HG03108 (cell line): Measurements from ENCODE around the gene STK32B.
"Not testable (repeated sequence)": the region's sequence is repeated elsewhere in the genome, so short reads cannot be mapped to it uniquely, and the experiment has no call there.

Source experiments
- ATAC-seq: cut with Tn5 transposase; IDR thresholded peaks from one replicate; pipeline ENCODE4 v1.9.1; 2021; ENCODE audit warnings: moderate library complexity; ENCODE audit not compliant: unreplicated experiment

STK32B gene

DNA sequence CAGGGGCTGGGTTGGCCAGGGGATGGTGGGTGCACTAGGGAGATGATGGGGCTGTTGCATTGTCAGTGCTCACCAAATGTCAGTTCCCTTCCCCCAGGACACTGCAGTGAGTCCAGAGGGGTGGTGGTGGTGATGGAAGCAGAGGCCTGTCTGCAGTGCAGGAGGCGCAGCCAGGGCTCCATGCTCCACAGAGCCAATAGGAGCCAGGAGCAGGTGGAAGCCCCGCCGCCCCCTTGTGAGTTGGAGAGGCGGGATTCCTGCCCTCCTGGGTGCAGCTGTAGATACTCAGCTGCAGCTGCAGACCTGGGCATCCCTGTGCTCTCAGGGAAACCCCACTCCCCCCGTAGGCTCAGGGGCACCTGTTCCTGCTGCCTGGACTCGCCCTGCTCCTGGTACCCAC is 372.4 kb downstream of the STK32B start:
- ATAC-seq, result no peak

DNA sequence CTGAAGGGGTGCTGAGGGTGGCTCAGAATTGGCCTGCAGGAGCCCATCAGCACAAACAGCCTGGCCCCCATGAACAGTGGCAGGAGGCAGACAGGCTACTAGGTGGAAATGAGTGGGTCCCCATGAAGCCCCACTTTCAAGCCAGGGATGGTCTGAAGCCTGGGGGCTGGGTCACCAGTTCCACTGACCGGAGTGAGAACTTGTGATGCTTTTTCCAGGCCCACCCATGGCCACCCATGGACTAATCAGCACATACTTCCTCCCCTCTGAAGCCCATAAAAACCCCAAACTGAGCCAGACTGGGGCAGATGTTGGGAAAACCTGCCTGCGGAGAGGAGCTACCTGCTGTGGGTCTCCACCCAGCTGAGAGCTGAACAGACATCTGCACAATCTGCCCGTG is 372.9 kb downstream of the STK32B start:
- ATAC-seq, result no peak

DNA sequence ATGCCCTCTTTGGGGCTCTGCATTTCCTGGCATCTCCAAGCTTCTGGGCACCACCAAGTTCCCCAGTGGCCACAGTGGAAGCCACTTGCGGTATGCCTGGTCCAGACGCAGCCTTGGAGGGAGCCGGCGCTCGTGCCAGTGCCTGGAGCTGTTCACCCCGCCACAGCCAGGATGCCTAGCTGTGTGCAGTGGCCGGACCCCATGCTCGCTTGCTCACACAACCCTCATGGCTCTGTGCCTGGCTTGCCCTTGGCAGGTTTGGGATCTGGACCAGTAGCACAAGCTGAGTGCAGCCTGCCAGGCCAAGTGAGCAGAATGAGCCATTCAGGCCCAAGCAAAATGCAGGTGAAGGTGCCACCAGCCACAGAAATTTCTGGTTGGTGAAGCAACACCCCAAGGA is 373.6 kb downstream of the STK32B start:
- no peak for ATAC-seq

DNA sequence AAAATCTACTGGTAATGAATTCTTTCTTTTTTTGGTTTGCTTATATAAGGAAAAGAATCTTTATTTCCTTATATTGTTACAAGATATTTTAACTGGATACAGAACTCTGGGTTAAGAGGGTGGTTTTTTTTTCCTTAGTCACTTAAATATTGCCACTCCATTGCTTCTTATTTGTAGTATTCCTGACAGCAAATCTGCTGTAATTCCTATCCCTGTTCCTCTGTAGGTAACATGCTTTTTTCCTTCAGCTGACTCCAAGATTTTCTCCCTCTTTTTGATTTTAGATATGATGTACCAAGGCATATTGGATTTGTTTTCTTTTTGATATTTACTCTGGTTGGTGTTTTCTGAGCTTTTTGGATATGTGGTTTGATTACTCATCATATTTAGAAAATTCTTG is 378.5 kb downstream of the STK32B start:
- ATAC-seq, result no peak

DNA sequence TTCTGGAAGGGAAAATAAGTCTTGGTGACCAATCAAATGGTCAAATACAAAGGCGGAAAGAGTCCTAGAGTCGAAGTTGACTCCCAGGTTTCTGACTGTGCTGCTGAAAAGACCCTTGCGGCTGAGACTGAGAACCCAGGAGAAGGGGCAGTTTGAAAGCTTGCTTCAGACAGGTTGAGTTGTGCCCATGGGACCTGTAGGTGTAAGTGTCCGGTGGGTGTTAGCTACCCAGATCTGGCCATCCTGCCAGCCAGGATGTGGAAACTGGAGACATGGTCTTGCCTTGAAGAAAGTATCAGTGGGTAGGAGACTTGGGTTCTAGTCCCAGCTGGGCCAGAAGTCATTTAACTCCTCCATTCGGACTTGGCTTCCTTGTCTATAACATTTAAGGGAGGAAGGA is 381.9 kb downstream of the STK32B start:
- ATAC-seq, result no peak

DNA sequence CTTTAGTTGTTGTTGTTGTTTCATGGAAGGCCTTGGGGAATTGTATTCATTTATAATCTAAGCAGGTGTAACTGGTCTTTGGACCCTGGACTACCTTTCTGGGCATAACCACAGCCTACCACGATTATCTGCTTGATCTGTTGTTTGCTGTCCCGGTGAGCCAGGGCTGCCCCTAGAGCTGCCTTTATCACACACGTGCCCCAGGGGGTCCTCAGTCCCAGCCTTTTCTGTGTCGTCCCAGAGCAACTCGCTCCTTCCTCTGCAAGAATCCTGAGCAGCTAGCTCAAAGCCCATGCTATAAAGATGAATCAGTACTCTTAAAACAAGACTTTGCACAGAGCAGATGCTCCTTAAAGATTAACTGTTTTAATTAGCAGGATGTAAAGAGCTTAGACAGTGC is 383.9 kb downstream of the STK32B start:
- ATAC-seq, result no peak

- no peak for ATAC-seq
Observed at GRCh38 chr4:5435823-5436222, 384.5 kb downstream of the STK32B start.

- ATAC-seq, result not testable (repeated sequence)
Observed at GRCh38 chr4:5443976-5444802, 392.9 kb downstream of the STK32B start.

GRCh38 chr4:5444918-5445517 is 393.7 kb downstream of the STK32B start:
- ATAC-seq, result no peak

- ATAC-seq, result no peak
Observed at GRCh38 chr4:5446595-5447226, 395.4 kb downstream of the STK32B start.

DNA sequence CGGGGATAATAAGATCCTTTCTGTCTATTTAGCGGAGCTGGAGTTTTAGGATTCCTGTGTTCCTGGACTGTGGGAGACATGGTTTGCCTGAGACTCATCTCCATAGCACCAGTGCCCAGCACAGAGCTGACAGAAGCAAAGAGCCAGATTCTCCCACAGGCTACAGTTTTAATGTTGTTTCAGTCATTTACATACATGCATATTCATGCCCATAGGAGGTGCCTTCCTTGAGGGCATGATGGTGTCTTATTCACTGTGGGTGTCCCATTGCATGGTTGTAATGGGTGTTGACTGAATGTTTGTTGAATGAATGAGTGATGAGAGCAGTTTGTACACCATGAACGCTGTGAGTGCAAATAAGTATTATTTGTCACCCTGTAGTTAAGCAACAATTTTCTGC is 396.5 kb downstream of the STK32B start:
- ATAC-seq, result no peak

- no peak for ATAC-seq
Observed at GRCh38 chr4:5448221-5448620, 396.9 kb downstream of the STK32B start.

DNA sequence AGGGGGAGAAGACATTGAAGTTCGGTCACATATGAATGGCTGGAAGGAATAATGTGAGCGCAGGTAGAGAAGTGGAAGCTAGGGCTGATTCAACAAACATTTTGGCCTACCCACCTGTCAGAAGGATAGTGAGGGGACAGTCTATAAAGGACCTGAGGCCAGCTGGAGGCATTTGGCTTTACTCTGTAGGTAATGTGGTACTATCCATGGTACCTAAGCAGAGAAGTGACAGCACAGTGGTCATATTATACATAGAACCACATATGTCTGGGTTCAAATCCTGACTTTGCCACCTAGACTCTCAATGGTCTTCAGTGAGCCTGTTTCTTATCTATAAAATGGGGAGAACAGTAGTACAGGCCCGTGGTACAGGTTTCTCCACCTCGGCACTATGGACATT is 400.0 kb downstream of the STK32B start:
- no peak for ATAC-seq

- no peak for ATAC-seq
Observed at GRCh38 chr4:5452156-5452555, 400.9 kb downstream of the STK32B start.

- no peak for ATAC-seq
Observed at GRCh38 chr4:5455003-5455585, 403.8 kb downstream of the STK32B start.

DNA sequence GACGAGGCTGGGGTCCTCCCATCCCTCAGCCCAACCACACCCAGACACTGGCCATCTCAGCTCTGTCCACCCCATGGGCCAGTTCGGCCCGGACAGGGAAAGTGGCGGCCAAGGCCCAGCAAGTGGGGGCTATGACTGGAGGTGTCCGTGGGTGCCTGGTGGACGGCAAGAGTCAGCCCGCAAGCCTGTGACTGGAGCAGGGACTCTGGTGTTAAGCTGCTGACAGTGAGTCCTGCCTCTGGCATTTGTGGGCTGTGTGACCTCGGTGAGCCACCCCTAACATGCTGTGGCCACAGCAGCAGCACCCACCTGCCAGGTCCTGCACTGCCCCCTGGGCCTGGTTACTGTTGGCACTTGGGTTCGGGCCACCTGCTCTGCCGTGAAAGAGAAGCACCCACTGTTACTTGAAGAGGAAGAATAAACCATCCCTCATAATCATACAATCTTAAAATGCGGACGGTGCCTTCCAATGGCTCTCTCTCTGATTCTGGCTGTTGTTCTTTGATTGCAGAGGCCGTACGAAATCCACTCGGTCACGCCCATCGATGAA is 405.1 kb downstream of the STK32B start:
- ATAC-seq, result no peak

GRCh38 chr4:5458676-5459075 is 407.4 kb downstream of the STK32B start:
- ATAC-seq, result no peak

GRCh38 chr4:5459236-5459635 is 408.0 kb downstream of the STK32B start:
- no peak for ATAC-seq

- no peak for ATAC-seq
Observed at GRCh38 chr4:5460106-5460801, 409.0 kb downstream of the STK32B start.

- ATAC-seq, result no peak
Observed at GRCh38 chr4:5461477-5461876, 410.2 kb downstream of the STK32B start.

GRCh38 chr4:5462254-5462835 is 411.1 kb downstream of the STK32B start:
- no peak for ATAC-seq
